Mucosa of descending colon (tissue), 3 donors: ENCODE data around the gene TOE1. TPM values are rescaled to one million over a fixed set of nuclear protein-coding genes. Genes with fewer than 3 reads are reported as not detected.

Experiments used
- ATAC-seq: fragments of 200-7000 bp; cut with Tn5 transposase; one replicate; pipeline ENCODE4 v1.9.1; 2020; ENCODE audit warnings: mild to moderate bottlenecking, moderate library complexity
- DNase-seq, 3 donors: peaks; one replicate each; pipeline ENCODE4 v3.0.0-alpha.2; 2020
- H3K36me3 ChIP-seq: fragments of 200-600 bp; one replicate; pipeline ENCODE4 v1.8.0; 2021; ENCODE audit warnings: low read depth, mild to moderate bottlenecking
- H3K4me1 ChIP-seq: fragments of 200-600 bp; one replicate; pipeline ENCODE4 v1.8.0; 2021; ENCODE audit warnings: low read depth, mild to moderate bottlenecking
- H3K4me3 ChIP-seq: fragments of 200-600 bp; one replicate; pipeline ENCODE4 v1.8.0; 2021; ENCODE audit warnings: mild to moderate bottlenecking
- H3K9me3 ChIP-seq: fragments of 200-600 bp; one replicate; pipeline ENCODE4 v1.8.0; 2021; ENCODE audit warnings: mild to moderate bottlenecking
- CTCF ChIP-seq: fragments of 200-600 bp; IDR thresholded peaks from one replicate; pipeline ENCODE4 v1.8.0; 2022; ENCODE audit warnings: antibody characterized with exemption, mild to moderate bottlenecking
- intact Hi-C, 2 donors: fragments of 100-400 bp; cut with DNase I in 1 of 2; cut with micrococcal nuclease in 1 of 2; formaldehyde crosslinking; loops; one replicate each; pipeline versions ENCODE4 v1.11.0 to v1.11.1; 2022; cut with DNase I, micrococcal nuclease
- total RNA-seq, 3 donors: library from RNA; stranded (reverse); fragmentation: NEBNext Ultra II Directional in 2 of 3; extraction: Animal tissue kit (Norgen Biotek cat#: 25700) in 2 of 3; gene quantifications; one replicate each; pipeline versions ENCODE4 v1.2.1 to v1.2.4, GENCODE V29; 2021 to 2023
- donor health status: DM: no; HTN: no; CAD: no; lungs with moderate emphysema.
- donor health status: DM: no; HTN: no; CAD: no.
- donor health status: DM: no; HTN: yes; CAD: no.

The TOE1 gene
- total RNA-seq, 3 donors from 2014 or later: 11.1 to 18.7 (median 12.9) TPM

GRCh38 chr1:45364294-45364693, 24.3 kb downstream of the TOE1 start:
- Histone ChIP-seq H3K4me1 (peaks cover 18% of the 10 kb centered on the region), H3K36me3 (no peaks in the 10 kb centered on the region), H3K4me3 (no peak overlapping the region), H3K9me3 (no peaks in the 10 kb centered on the region)
- ATAC-seq (no peak), DNase-seq (no peak)
- TF ChIP-seq CTCF: no peak
- intact Hi-C loops: loop anchor here in 1 of 2 donors (10.0 kb wide), 1 partner anchor 211 kb away; no protein-coding TSS in a partner anchor

- intact Hi-C loops: loop anchor here in 1 of 2 donors (10.0 kb wide), 1 partner anchor 210 kb away; no protein-coding TSS in a partner anchor
- no peak for ATAC-seq
- TF ChIP-seq CTCF: no peak
- Histone ChIP-seq H3K4me1 (peaks cover 16% of the 10 kb centered on the region), H3K36me3 (no peaks in the 10 kb centered on the region), H3K9me3 (no peaks in the 10 kb centered on the region), H3K4me3 (no peak overlapping the region)
- DNase-seq: no peak
These were observed 25.1 kb downstream of the TOE1 start for GRCh38 chr1:45365051-45365450.

- no peak for ATAC-seq
- Histone ChIP-seq H3K4me3 (no peak overlapping the region), H3K4me1 (no peaks in the 10 kb centered on the region), H3K36me3 (no peaks in the 10 kb centered on the region), H3K9me3 (no peaks in the 10 kb centered on the region)
- no peak for DNase-seq
- intact Hi-C loops: no loop called here
- no peak for TF ChIP-seq CTCF
These were observed 30.6 kb downstream of the TOE1 start for GRCh38 chr1:45370575-45370974.

GRCh38 chr1:45373573-45373972, 33.6 kb downstream of the TOE1 start:
- Histone ChIP-seq H3K4me1 (no peaks in the 10 kb centered on the region), H3K36me3 (no peaks in the 10 kb centered on the region), H3K9me3 (no peaks in the 10 kb centered on the region), H3K4me3 (no peak overlapping the region)
- ATAC-seq (no peak), DNase-seq (no peak)
- TF ChIP-seq CTCF: no peak
- intact Hi-C loops: no loop called here

GRCh38 chr1:45375104-45376090, 35.4 kb downstream of the TOE1 start:
- Histone ChIP-seq H3K4me1 (no peaks in the 10 kb centered on the region), H3K9me3 (no peaks in the 10 kb centered on the region), H3K4me3 (no peak overlapping the region), H3K36me3 (no peaks in the 10 kb centered on the region)
- ATAC-seq (no peak), DNase-seq (no peak)
- TF ChIP-seq CTCF: no peak
- intact Hi-C loops: no loop called here
